GM19025 (cell line): Measurements from ENCODE around the gene SOX4.
"Not testable (repeated sequence)": the region's sequence is repeated elsewhere in the genome, so short reads cannot be mapped to it uniquely, and the experiment has no call there.

Experiments used
- ATAC-seq: cut with Tn5 transposase; IDR thresholded peaks from one replicate; pipeline ENCODE4 v1.9.1; 2021; ENCODE audit warnings: mild to moderate bottlenecking, low read depth, moderate library complexity; ENCODE audit not compliant: unreplicated experiment

Gene SOX4

DNA sequence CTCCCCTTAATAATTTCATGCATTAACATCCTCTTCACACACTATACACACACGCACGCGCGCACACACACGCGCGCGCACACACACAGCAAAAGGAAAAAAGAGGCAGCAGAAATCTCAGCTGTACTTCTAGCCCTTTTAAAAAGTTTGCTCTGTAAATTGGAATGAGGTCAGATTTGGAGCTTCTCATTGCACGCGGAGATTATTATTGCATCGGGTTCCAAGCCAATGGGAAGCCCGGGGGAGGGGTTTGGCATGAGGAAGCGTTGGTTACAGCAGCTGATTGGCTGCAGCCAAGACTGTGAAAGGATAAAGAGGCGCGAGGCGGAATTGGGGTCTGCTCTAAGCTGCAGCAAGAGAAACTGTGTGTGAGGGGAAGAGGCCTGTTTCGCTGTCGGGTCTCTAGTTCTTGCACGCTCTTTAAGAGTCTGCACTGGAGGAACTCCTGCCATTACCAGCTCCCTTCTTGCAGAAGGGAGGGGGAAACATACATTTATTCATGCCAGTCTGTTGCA is at the start of gene SOX4:
Gene SOX4, plus strand, starts transcription at position 340 of the 515 bp plus-strand sequence. CDS start 784 bp downstream, outside the sequence.
- ATAC-seq, result peak; percentile 58

DNA sequence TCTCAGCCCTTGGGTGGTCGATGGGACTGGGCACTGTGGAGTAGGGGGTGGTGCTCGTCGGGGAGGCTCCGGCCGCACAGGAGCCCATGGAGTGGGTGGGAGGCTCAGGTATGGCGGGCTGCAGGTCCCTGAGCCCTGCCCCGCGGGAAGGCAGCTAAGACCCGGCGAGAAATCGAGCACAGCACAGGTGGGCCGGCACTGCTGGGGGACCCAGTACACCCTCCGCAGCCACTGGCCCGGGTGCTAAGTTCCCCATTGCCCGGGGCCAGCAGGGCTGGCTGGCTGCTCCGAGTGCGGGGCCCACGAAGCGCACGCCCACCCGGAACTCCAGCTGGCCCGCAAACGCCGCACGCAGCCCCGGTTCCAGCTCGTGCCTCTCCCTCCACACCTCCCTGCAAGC is 41.3 kb upstream of the SOX4 start:
- ATAC-seq, result not testable (repeated sequence)

DNA sequence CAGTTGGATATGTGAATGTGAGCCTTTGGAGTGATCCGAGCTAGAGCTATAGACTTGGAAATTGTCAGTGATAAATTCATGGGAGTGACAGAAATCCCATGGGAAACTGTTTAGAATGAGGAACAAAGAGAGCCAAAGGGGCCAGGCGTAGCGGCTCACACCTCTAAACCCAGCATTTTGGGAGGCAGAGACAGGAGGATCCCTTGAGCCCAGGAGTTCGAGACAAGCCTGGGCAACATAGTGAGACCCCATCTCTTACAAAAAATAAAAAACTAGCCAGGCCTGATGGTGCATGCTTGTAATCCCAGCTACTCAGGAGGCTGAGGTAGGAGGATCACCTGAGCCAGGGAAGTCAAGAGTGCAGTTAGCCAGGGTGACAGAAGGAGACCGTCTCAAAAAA is 39.3 kb upstream of the SOX4 start:
- ATAC-seq, result no peak

DNA sequence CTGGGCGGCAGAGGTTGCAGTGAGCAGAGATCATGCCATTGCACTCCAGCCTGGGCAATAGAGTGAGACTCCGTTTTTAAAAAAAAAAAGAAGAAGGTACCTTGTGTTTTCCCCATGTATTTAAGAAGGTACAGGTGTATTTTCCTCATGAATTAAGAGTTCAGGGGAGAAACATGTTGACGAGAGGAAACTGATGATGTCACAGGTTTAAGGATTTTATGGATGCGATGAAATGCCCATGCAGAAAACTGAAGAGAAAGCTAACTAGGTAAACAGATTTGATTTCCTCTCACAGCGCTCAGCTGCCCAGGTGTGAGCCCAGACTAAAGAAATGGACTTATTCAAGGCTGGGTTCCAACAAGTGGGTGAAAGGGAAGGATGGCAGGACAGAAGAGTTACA is 38.4 kb upstream of the SOX4 start:
- ATAC-seq, result no peak

DNA sequence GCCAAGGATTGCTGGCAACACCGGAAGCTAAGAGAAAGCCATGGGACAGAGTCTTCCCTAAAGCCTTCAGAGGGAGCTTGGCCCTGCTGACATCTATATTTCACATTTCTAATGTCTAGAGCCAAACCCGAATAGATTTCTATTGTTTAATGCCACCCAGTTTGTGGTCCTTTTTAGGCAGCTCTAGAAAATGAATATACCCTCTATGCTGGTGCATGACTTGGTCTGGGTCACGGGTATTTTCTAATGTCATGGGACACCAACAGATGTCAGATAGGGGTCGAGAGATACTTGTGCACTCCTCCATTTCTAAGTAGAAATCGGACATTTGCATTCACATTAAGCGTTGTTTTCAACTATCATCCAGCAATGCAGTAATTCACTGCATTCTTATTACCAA is 37.0 kb upstream of the SOX4 start:
- no peak for ATAC-seq

DNA sequence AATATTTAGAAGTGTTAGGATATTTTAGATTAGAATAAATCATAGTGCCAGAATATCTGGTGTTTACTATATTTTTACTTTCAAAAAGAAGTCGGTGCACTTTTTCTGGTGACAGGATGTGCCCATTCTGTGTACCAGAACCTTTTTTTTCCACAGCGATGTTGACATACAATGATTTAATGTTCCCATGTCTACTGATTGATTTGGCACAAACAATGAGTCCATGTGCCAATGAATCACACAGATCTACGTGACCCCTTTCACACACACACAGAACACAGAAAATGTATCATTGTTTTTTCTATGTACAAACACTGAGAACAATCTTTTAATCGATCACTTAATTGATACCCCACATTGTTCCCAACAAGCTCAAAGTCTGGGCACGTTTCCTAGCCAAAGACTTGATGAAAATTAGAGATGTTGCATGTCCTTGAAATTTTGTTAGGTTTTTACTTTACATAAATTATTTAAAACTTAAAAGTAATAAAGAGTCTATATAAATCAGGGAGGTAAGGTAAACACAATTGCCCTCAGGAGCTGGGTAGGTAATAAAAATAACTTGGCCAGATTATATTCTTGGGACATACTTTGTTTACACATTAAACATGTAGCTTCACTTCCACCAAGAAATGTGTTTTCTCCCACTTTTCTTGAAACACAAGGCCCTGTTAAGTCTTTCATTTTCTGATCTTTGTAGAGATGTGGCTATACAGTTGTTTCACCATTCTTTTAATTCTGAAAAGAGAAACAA is 36.4 kb upstream of the SOX4 start:
- no peak for ATAC-seq

DNA sequence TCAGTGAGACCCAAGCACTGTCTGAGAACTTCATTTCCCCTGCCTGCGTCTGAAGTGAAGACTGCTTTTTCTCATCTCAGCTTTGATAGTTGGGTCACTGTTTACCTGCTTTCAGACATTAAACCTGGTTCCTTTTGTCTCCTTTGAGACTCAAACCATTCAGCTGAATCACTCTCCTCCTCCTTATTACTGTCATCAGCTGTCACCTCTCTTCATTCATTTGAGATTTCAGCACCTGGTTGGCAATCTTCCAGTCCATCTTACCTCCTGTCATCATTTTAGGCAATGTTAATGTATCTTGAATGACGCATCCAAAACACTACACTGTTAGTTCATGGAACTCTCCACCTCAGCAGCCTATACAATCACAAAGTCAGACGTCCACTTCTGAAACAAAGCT is 34.3 kb upstream of the SOX4 start:
- ATAC-seq, result no peak

DNA sequence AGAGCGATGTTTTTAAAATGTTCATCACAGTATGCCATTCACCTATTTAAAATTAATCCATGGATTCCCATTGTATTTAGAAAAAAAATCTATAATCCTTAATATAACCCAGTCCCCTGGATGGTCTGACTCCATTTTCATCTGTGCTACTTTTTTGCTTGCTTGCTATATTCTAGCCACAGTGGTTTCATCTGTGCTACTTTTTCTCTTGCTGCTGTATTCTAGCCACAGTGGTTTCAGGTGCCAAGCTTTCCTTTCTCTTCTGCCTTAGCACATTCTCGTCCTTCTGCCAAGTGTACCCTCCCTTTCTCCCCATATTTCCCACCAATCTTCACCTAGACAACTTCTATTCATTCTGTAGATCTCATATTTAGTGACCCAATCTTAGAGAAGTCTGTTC is 33.3 kb upstream of the SOX4 start:
- no peak for ATAC-seq

DNA sequence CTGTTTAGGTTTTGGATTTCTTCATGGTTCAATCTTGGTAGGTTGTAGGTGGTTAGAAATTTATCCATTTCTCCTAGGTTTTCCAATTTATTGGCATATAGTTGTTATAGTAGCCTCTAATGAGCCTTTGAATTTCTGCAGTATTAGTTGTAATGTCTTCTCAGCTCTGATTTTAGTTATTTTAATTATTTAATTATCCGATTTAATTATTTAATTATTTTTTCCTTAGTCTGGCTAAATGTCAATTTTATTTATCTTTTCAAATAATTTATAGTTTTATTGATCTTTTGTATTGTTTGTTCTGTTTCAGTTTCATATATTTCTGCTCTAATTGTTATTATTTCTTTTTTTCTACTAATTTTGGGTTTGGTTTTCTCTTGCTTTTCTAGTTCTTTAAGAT is 28.1 kb upstream of the SOX4 start:
- ATAC-seq, result no peak

DNA sequence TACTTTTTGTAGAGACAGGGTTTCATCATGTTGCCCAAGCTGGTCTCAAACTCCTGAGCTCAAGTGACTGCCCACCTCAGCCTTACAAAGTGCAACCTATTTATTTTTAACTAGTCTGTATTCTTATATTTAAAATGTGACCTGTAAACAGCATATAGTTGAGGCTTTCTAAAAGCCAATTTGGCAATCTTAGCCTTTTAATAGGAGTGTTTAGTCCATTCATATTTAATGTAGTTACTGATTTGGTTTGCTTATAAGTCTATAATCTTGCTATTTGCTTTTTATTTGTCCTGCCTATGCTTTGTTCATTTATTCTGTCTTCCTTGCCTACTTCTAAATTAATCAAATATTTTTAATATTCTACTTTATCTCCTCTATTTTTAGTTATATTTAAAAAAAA is 15.0 kb upstream of the SOX4 start:
- no peak for ATAC-seq

DNA sequence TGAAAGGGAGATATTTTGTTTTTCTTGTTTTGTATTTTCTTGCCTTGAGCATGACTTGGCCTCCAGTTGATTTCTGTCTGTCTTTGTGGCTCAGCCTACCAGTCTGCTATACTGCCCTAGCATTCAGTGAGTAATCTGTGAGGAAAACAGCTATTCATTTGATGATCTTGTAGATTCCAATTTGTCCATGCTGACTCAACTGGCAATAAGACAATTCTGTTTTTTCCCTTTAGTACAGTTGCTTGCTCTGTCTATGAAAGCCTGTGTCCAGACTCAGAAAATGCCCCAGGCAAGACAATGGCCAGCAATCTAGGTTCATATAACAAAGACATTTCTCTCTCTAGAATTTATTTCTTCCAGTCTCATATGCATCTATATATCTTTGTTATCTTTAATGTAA is 10.9 kb upstream of the SOX4 start:
- ATAC-seq, result no peak

DNA sequence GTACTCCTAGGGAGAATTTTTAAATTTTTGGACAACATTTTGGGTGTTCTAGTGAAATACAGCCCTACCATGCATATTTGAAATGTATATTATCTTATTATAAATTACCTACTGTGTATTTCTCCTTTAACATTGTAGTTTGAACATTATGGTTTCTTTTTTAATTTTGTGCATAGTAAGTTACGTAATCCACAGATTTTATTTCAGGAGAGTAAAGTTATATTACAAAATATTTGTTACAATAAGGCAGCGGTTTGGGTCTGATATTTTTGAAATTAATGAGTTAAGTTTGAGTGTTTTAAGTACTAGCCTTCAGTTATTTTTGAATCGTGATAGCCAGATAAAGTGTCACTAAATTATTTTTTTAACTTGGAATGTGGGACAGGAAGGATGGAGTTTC is 7.3 kb upstream of the SOX4 start:
- no peak for ATAC-seq

DNA sequence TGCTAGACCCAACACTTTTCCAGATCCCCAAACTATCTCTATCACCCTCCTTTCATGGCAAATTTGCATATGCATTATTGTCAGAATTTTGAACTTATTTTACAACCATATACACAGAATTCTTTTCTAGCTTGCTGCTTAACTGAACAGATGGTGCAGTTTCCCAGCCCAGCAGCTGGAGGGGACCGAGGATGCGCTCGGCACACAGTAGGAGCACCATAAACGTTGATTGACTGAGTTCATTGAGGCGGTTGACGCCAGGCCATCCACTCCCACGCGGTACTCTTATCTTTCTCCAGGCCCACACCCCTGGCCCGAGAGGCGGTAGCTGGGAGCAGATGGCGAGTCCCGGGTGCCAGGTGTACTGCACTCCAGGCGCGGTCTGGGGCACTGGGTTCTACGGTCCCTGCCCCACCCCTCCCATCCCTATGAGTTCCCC is 6.8 kb upstream of the SOX4 start:
- ATAC-seq, result no peak

DNA sequence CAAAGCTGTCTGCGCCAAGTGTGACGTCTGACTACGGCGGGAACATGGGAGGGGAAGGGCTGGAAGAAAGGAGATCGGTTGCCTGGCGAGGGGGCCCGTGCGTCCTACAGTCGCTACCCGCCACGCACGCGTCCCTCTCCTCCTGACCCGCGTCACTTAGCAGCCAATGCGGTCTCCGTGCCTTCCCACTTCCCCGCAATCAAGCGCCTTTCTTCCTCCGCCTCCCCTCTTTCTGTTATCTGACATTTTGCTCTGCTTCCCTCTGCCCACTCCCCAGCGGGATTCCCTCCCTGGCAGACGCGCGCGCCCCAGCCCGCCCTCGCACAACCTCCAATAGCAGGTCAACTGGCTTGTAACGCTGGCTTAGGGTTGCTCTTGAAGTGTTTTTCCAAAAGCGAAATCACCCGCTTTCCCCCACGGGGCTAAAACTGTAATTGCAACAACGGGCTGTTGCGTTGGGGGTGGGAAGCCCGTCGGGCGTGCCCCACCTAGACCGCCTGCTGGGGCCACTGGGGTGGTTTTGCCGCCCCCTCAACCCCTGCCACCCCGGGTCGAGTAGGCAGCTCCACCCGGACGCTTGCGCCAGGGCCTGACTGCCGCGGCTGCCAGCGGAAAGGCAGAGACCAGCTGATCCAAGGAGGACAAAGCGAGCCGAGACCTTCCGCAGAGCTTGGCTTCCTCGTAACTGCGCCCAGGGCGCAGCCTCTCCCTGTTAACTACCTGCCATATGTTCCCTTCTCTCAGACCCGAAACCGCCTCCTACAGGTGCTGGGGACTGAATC is 6.2 kb upstream of the SOX4 start:
- peak; percentile 37 for ATAC-seq

DNA sequence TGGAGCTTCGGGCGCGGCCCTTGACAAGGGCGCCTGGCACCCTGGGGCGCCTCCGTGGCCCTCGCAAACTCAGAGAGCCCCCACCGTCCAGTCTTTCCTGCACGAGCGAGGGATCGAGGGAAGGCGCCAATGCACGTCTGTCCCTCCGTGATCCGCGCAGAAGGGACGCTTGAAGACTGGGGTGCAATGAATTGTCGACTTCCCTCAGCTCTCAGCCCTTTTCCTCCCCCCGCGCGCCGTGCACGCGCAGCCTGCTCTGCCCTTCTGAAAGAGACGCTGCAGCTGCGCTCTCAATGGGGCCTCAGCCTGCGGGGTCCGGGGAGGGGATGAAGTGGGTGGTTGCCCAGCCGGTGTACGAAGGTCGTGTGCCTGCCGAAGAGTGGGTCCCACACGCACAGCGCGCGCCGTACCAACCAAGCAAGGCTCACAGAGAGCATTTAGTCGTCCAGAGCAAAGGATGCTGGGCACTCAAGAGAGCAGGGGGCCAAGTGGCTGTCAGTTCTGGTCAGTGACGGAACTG is 5.5 kb upstream of the SOX4 start:
- ATAC-seq, result peak; percentile 25

DNA sequence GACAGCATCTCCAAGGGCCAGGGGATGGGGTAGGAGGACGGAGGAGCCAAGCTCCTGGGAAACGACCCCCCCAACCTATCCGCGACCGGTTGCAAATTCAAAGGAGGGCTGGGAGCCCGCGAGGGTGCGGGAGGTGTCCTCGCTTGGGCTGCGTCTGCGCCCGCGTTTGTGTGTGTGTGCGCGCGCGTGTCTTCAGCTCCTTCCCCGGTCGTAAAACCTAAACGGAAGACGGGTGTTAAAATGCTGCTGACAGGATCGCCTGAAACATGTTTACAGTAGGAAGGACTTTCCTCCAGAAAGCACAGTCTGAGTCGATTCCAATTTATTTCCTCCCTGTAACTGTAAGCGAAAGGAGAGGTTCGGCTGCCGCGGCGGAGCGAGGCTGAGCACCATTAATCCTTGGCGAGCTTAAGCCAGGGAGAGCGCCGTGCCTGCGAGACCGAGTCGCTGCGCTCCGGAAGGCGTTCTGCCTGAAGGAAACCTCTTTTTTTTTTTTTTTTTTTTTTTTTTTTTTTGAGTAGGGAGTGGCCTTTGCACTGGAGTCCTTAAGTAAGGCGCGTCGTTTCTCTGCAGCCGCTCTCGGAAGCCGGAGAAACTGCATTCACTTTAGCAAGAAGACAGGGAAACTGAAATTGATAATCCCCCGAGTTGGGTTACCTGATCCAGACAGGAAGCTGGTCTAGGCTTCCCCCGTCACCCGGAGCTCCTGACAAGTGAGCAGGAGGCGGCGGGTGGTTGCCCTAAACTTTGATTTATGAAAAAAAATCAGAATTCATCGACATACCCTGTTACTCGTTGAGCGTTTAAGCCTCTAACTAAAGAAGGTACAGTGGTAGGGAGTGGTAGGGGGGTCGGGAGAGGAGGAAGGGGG is 4.8 kb upstream of the SOX4 start:
- peak; percentile 24 for ATAC-seq

DNA sequence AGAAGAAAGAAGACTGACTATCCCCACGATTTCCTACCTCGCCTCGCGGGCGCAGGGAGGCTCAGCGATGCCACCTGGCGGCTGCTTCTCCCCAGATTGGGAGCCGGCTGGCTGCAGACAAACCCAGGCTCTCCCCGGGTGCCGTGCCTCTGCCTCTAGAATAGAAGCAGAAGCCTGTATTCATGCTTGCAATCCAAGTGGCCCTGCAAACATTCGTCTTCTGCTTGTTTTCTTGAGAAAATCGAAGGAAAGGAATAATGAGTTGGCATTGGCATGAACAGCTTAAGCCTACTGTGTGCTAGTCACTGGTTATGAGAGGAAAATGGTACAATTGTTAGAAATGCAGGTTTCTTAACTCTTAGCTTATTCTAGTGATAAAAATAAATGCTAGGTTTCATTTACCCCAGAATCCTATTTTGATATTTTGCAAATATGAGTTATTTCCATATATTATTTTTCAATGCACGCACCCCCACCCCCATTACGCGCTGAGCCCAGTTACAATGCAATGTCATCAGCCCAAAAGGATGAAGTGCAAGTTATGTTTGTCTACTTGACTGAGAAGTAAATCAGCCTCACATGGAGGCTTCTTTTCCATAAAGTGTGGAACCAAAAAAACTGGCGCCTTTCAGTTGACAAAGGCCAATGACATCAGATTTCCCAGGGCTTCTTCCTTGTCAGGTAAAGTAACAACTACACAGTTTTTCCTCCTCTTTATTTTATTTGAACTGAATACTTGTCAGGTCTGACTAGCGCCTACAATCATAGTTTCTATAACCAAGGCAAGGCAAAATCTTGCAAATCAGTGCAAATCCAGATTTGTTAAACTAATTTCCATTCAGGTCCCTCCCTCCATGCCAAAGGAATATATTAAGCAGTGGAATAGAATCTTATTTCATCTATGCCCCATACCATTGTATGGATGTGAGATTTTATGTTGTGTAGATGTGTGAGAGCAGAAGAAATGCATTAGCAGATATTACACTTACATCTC is 3.9 kb upstream of the SOX4 start:
- peak; percentile 21 for ATAC-seq

DNA sequence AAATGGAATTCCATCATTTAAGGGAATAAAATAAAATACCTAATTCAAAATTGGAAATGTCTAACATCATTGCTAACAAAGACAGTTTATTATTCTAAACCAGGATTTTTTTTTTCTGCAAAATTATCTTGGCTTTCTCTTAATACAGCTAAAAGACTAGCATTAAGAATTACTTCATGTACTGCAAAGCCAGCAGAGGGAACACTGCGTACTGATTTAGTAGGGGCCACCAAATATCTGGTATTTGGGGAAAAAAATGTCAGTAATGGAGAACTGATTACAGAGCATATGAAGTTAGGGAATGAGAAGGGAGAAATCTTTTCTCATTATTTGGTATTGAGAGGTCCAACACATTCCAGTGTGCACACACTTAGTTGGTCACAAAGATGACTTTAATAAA is 3.2 kb upstream of the SOX4 start:
- ATAC-seq, result no peak

DNA sequence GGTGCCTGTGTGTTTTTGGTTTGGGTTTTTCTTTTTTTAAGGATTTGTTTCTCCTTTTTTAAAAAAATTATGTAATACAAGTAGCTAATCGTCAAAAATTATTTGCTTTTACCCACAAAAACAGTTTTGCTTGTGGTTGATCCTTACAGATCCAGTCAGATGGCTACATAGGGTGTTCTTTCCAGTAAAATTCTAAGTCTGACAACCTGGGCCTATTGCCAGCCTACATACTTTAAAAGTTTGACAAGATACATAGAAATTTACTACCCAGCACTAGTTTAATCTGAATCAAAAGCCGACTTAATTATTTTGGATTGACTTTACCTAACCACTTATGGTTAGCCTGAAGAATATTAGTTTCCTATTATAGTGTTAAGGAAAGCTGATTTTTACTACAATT is 2.1 kb upstream of the SOX4 start:
- no peak for ATAC-seq
